ENCODE measurements around the gene SF3A1. TPM values are rescaled to one million over a fixed set of nuclear protein-coding genes. Genes with fewer than 3 reads are reported as not detected.

SF3A1 gene
- total RNA-seq, 1 experiment from 2014 or later = 97.1 TPM

GRCh38 chr22:30312053-30312452 is 44.6 kb downstream of the SF3A1 start:
- no peak for DNase-seq
- Histone ChIP-seq H3K27me3 (ENCODE audit: control insufficient read depth, insufficient read depth, low read length) (no peaks in the 10 kb centered on the region), H3K4me3 (ENCODE audit: insufficient read depth, low read depth, low read length) (no peak overlapping the region), H3K36me3 (replicated peaks; ENCODE audit: control insufficient read depth, insufficient read depth, low read length) (no peaks in the 10 kb centered on the region)

- Histone ChIP-seq H3K27me3 (ENCODE audit: control insufficient read depth, insufficient read depth, low read length) (no peaks in the 10 kb centered on the region), H3K36me3 (replicated peaks; ENCODE audit: control insufficient read depth, insufficient read depth, low read length) (no peaks in the 10 kb centered on the region), H3K4me3 (ENCODE audit: insufficient read depth, low read depth, low read length) (no peak overlapping the region)
- peak; percentile 56 for DNase-seq
These were observed 45.6 kb downstream of the SF3A1 start for GRCh38 chr22:30310881-30311771.

GRCh38 chr22:30309951-30310741 is 46.5 kb downstream of the SF3A1 start:
- H3K27me3 ChIP-seq (ENCODE audit: control insufficient read depth, insufficient read depth, low read length) = no peaks in the 10 kb centered on the region
- H3K4me3 ChIP-seq (ENCODE audit: insufficient read depth, low read depth, low read length) = no peak overlapping the region
- no peaks in the 10 kb centered on the region for H3K36me3 ChIP-seq (replicated peaks; ENCODE audit: control insufficient read depth, insufficient read depth, low read length)
- no peak for DNase-seq

- DNase-seq = no peak
- Histone ChIP-seq H3K27me3 (ENCODE audit: control insufficient read depth, insufficient read depth, low read length) (no peaks in the 10 kb centered on the region), H3K4me3 (ENCODE audit: insufficient read depth, low read depth, low read length) (no peak overlapping the region), H3K36me3 (replicated peaks; ENCODE audit: control insufficient read depth, insufficient read depth, low read length) (no peaks in the 10 kb centered on the region)
These were observed 48.0 kb downstream of the SF3A1 start for GRCh38 chr22:30308518-30309230.

- DNase-seq = no peak
- H3K36me3 ChIP-seq (replicated peaks; ENCODE audit: control insufficient read depth, insufficient read depth, low read length) = no peaks in the 10 kb centered on the region
- no peak overlapping the region for H3K4me3 ChIP-seq (ENCODE audit: insufficient read depth, low read depth, low read length)
- H3K27me3 ChIP-seq (ENCODE audit: control insufficient read depth, insufficient read depth, low read length) = no peaks in the 10 kb centered on the region
These were observed 48.6 kb downstream of the SF3A1 start for GRCh38 chr22:30308093-30308492.

GRCh38 chr22:30307041-30307574 is 49.6 kb downstream of the SF3A1 start:
- H3K36me3 ChIP-seq (replicated peaks; ENCODE audit: control insufficient read depth, insufficient read depth, low read length) = no peaks in the 10 kb centered on the region
- no peaks in the 10 kb centered on the region for H3K27me3 ChIP-seq (ENCODE audit: control insufficient read depth, insufficient read depth, low read length)
- no peak for DNase-seq
- H3K4me3 ChIP-seq (ENCODE audit: insufficient read depth, low read depth, low read length) = no peak overlapping the region

- H3K36me3 ChIP-seq (replicated peaks; ENCODE audit: control insufficient read depth, insufficient read depth, low read length) = no peaks in the 10 kb centered on the region
- no peak for DNase-seq
- no peaks in the 10 kb centered on the region for H3K27me3 ChIP-seq (ENCODE audit: control insufficient read depth, insufficient read depth, low read length)
- no peak overlapping the region for H3K4me3 ChIP-seq (ENCODE audit: insufficient read depth, low read depth, low read length)
These were observed 50.1 kb downstream of the SF3A1 start for GRCh38 chr22:30306627-30307011.

GRCh38 chr22:30305906-30306626 is 50.6 kb downstream of the SF3A1 start:
- Histone ChIP-seq H3K36me3 (replicated peaks; ENCODE audit: control insufficient read depth, insufficient read depth, low read length) (no peaks in the 10 kb centered on the region), H3K4me3 (ENCODE audit: insufficient read depth, low read depth, low read length) (no peak overlapping the region), H3K27me3 (ENCODE audit: control insufficient read depth, insufficient read depth, low read length) (no peaks in the 10 kb centered on the region)
- DNase-seq = no peak

- Histone ChIP-seq H3K4me3 (ENCODE audit: insufficient read depth, low read depth, low read length) (no peak overlapping the region), H3K27me3 (ENCODE audit: control insufficient read depth, insufficient read depth, low read length) (no peaks in the 10 kb centered on the region), H3K36me3 (replicated peaks; ENCODE audit: control insufficient read depth, insufficient read depth, low read length) (no peaks in the 10 kb centered on the region)
- DNase-seq = no peak
These were observed 51.2 kb downstream of the SF3A1 start for GRCh38 chr22:30305519-30305905.

GRCh38 chr22:30304495-30305244 is 52.0 kb downstream of the SF3A1 start:
- Histone ChIP-seq H3K4me3 (ENCODE audit: insufficient read depth, low read depth, low read length) (no peak overlapping the region), H3K36me3 (replicated peaks; ENCODE audit: control insufficient read depth, insufficient read depth, low read length) (no peaks in the 10 kb centered on the region), H3K27me3 (ENCODE audit: control insufficient read depth, insufficient read depth, low read length) (no peaks in the 10 kb centered on the region)
- DNase-seq = no peak

- Histone ChIP-seq H3K27me3 (ENCODE audit: control insufficient read depth, insufficient read depth, low read length) (no peaks in the 10 kb centered on the region), H3K4me3 (ENCODE audit: insufficient read depth, low read depth, low read length) (no peak overlapping the region), H3K36me3 (replicated peaks; ENCODE audit: control insufficient read depth, insufficient read depth, low read length) (no peaks in the 10 kb centered on the region)
- no peak for DNase-seq
These were observed 53.9 kb downstream of the SF3A1 start for GRCh38 chr22:30302810-30303138.

- no peak for DNase-seq
- Histone ChIP-seq H3K27me3 (ENCODE audit: control insufficient read depth, insufficient read depth, low read length) (no peaks in the 10 kb centered on the region), H3K4me3 (ENCODE audit: insufficient read depth, low read depth, low read length) (no peak overlapping the region), H3K36me3 (replicated peaks; ENCODE audit: control insufficient read depth, insufficient read depth, low read length) (no peaks in the 10 kb centered on the region)
These were observed 54.5 kb downstream of the SF3A1 start for GRCh38 chr22:30301995-30302809.

- no peaks in the 10 kb centered on the region for H3K36me3 ChIP-seq (replicated peaks; ENCODE audit: control insufficient read depth, insufficient read depth, low read length)
- no peaks in the 10 kb centered on the region for H3K27me3 ChIP-seq (ENCODE audit: control insufficient read depth, insufficient read depth, low read length)
- H3K4me3 ChIP-seq (ENCODE audit: insufficient read depth, low read depth, low read length) = no peak overlapping the region
- DNase-seq = peak; percentile 22
These were observed 57.4 kb downstream of the SF3A1 start for GRCh38 chr22:30299322-30299721.

Measured in H7 (cell line).